Measurements from ENCODE around the gene ZCCHC24. TPM values are rescaled to one million over a fixed set of nuclear protein-coding genes. Genes with fewer than 3 reads are reported as not detected.

ZCCHC24 gene
- total and polyA plus RNA-seq, 12 donors = 5.8 to 49.0 (median 24.8) TPM

- DNase-seq = peak in 5 of 7 donors; percentile 26 to 76 (median 48)
- TF ChIP-seq CTCF (IDR thresholded peaks at IDR 0.05) (no peak), POLR2A (IDR thresholded peaks at IDR 0.05) (no peak)
- Histone ChIP-seq H3K27ac (peak overlapping the region in 2 of 5 donors; percentile 7 to 57), H3K4me1 (replicated peaks in 1 of 2) (peaks cover 0 to 34% of the 10 kb centered on the region in 2 donors), H3K4me3 (no peak overlapping the region), H3K27me3 (no peaks in the 10 kb centered on the region), H3K9me3 (replicated peaks in 1 of 3) (no peaks in the 10 kb centered on the region), H3K36me3 (replicated peaks in 1 of 2) (no peaks in the 10 kb centered on the region)
- 78 to 84% (median 81%) methylated on average over 7 to 10 of the region's 10 CpGs for WGBS, 4 donors
- intact Hi-C loops (cut with DNase I) = loop anchor here in 1 of 2 donors (5.0 kb wide), 1 partner anchor 87 kb away; no protein-coding TSS in a partner anchor
Measured at GRCh38 chr10:79463578-79464496, 18.4 kb upstream of the ZCCHC24 start.

GRCh38 chr10:79460687-79461086, 15.3 kb upstream of the ZCCHC24 start:
- no peaks in the 10 kb centered on the region for H3K9me3 ChIP-seq (replicated peaks in 1 of 3)
- no peaks in the 10 kb centered on the region for H3K27me3 ChIP-seq
- H3K4me1 ChIP-seq (replicated peaks in 1 of 2) = peaks cover 0 to 14% of the 10 kb centered on the region in 2 donors
- TF ChIP-seq CTCF (IDR thresholded peaks at IDR 0.05) (no peak), POLR2A (IDR thresholded peaks at IDR 0.05) (no peak)
- no peaks in the 10 kb centered on the region for H3K36me3 ChIP-seq (replicated peaks in 1 of 2)
- intact Hi-C loops (cut with DNase I) = loop anchor here in 1 of 2 donors (5.0 kb wide), 1 partner anchor 83 kb away; no protein-coding TSS in a partner anchor
- H3K4me3 ChIP-seq = no peak overlapping the region
- 98 to 99% (median 98%) methylated on average over 4 of the region's 4 CpGs for WGBS, 4 donors
- H3K27ac ChIP-seq = no peak overlapping the region
- no peak for DNase-seq

- no peak for TF ChIP-seq POLR2A (IDR thresholded peaks at IDR 0.05)
- no peak for TF ChIP-seq CTCF (IDR thresholded peaks at IDR 0.05)
- intact Hi-C loops (cut with DNase I) = no loop called here
- WGBS, 4 donors = 26 to 42% (median 28%) methylated on average over 1 of the region's 1 CpG
Measured at GRCh38 chr10:79459243-79459642, 13.8 kb upstream of the ZCCHC24 start.

GRCh38 chr10:79458483-79458882, 13.1 kb upstream of the ZCCHC24 start:
- H3K36me3 ChIP-seq (replicated peaks in 1 of 2) = no peaks in the 10 kb centered on the region
- H3K9me3 ChIP-seq (replicated peaks in 1 of 3) = no peaks in the 10 kb centered on the region
- TF ChIP-seq CTCF (IDR thresholded peaks at IDR 0.05) (no peak), POLR2A (IDR thresholded peaks at IDR 0.05) (no peak)
- H3K27me3 ChIP-seq = no peaks in the 10 kb centered on the region
- intact Hi-C loops (cut with DNase I) = no loop called here
- H3K27ac ChIP-seq = no peak overlapping the region
- no peak overlapping the region for H3K4me3 ChIP-seq
- no peak for DNase-seq
- peaks cover 0 to 19% of the 10 kb centered on the region in 2 donors for H3K4me1 ChIP-seq (replicated peaks in 1 of 2)
- WGBS, 4 donors = 78 to 89% (median 83%) methylated on average over 4 of the region's 4 CpGs

More at GRCh38 chr10:79459243-79459642, 13.8 kb upstream of the ZCCHC24 start:
- H3K9me3 ChIP-seq (replicated peaks in 1 of 3) = no peaks in the 10 kb centered on the region
- peaks cover 0 to 18% of the 10 kb centered on the region in 2 donors for H3K4me1 ChIP-seq (replicated peaks in 1 of 2)
- H3K27ac ChIP-seq = no peak overlapping the region
- DNase-seq = peak in 6 of 7 donors; percentile 70 to 82 (median 76)
- H3K36me3 ChIP-seq (replicated peaks in 1 of 2) = no peaks in the 10 kb centered on the region
- H3K27me3 ChIP-seq = no peaks in the 10 kb centered on the region
- H3K4me3 ChIP-seq = no peak overlapping the region
